Activated T-helper 1 cell treated with Interleukin-2 at 50 U/mL for 16 hours (primary cell): ENCODE results near the gene AREL1.
"Not testable (repeated sequence)": the region's sequence is repeated elsewhere in the genome, so short reads cannot be mapped to it uniquely, and the experiment has no call there.

ENCODE experiments used
- DNase-seq: peaks from one replicate; pipeline ENCODE4 v3.0.0-alpha.2; 2020; ENCODE audit warnings: low read depth

The AREL1 gene, protein sequence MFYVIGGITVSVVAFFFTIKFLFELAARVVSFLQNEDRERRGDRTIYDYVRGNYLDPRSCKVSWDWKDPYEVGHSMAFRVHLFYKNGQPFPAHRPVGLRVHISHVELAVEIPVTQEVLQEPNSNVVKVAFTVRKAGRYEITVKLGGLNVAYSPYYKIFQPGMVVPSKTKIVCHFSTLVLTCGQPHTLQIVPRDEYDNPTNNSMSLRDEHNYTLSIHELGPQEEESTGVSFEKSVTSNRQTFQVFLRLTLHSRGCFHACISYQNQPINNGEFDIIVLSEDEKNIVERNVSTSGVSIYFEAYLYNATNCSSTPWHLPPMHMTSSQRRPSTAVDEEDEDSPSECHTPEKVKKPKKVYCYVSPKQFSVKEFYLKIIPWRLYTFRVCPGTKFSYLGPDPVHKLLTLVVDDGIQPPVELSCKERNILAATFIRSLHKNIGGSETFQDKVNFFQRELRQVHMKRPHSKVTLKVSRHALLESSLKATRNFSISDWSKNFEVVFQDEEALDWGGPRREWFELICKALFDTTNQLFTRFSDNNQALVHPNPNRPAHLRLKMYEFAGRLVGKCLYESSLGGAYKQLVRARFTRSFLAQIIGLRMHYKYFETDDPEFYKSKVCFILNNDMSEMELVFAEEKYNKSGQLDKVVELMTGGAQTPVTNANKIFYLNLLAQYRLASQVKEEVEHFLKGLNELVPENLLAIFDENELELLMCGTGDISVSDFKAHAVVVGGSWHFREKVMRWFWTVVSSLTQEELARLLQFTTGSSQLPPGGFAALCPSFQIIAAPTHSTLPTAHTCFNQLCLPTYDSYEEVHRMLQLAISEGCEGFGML

DNA sequence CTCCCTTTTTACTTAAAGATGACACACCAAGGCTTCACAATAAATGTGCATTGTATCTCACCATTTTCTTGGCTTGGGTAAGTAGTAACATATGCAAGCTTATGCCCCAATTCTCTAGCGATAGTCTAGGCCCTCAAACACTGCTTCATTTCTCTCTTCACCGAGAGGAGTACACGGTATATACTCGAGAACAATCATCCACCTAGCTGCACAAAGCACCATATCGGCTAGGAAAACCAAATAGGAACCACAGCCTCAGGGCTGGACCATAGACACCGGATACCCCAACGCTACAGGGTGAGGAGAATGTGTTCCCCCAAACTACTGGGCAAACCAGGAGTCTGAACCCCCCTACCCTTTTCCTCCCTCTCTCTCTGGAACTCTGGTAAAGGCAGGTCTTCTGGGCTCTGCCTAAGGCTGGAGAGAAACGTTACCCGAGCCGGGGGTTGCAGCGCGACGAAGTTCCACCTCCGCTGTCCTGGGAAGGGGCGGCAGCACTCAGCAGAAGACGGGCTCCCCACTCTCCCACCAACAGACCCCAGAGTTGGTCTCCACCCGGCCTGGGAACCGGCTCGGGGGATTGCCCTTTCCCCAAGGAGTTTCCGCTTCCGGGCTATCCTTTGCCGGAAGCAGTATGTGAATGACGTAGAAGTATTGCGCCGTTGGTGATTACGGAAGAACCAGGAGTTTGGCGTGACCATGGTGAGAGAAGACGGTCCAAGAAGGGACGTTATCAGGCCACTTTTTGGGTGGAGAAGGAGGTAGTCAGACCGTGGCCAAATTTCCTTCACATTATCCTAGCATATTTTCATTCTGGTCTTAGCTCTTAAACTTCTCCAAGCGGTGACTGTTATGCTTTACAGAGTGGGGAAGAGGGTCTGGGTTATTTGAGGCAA lies at the start of gene AREL1, which contains the start of gene FCF1:
Gene AREL1 (minus strand): TSS at position 582 of the 896 bp plus-strand sequence. CDS start 27,465 bp downstream, outside the sequence.
Gene FCF1 (plus strand): TSS at position 646 of the 896 bp plus-strand sequence. CDS start 54 bp downstream, at position 700.
- peak; percentile 69 for DNase-seq

DNA sequence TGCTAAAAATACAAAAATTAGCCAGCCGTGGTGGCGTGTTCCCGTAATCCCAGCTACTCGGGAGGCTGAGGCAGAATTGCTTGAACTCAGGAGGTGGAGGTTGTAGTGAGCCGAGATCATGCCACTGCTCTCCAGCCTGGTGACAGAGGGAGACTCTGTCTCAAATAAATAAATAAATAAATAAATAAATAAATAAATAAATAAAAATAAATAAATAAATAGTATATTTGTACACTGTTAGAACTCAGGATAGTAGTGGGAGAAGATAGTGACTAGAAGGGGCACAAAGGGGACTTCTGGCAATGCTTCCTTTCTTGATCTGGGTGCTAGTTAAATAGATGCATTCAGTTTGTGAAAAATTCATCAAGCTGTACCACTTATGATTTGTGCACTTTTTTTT lies 45.6 kb upstream of the AREL1 start:
- DNase-seq: not testable (repeated sequence)

DNA sequence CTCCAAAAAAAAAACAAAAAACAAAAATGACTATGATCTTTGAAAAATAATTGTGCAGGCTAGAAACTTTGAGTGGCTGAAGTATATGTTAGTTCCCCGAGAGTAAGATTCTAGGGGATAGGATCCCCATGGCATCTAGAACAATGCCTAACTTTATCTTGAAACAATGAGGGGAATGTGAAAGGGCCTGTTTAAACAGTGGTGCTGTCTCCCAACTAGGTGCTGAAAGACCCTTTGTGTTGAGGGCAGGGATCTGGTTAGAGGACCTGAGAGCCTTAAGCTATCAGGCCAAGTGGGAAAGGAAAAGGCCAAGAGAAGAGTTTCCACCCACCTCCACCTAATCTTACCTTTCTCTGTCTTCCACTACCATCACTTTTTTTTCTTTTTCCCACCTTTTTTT lies 43.4 kb upstream of the AREL1 start:
- DNase-seq: no peak

DNA sequence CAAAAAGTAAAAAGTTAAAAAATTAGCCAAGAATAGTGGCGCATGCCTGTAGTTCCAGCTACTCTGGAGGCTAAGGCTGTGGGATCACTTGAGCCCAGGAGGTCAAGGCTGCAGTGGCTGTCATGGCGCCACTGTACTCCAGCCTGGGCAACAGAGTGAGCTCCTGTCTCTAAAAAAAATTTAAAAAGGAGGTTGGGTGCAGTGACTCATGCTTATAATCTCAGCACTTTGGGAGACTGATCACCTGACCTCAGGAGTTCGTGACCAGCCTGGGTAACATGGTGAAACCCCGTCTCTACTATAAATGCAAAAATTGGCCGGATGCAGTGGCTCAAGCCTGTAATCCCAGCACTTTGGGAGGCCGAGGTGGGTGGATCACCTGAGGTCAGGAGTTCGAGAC lies 42.0 kb upstream of the AREL1 start:
- no peak for DNase-seq

DNA sequence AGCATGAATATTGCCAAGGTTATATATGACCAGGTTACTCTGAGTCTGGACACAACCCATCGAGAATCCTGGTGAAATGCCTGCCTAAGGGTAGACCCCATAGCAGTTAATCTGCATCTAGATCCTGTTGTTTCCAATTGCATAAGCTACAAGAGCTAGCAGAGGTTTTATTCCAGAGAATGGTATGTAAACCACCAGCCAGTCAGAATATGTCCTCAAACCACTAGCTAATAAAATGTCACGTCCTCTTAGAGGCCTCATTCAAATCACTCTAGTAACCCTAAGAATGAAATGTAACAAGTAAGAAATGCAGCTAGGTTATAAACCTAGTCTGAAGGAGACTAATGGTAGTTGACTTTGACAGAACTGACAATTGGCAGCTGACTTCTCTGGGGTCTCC lies 41.3 kb upstream of the AREL1 start:
- no peak for DNase-seq

DNA sequence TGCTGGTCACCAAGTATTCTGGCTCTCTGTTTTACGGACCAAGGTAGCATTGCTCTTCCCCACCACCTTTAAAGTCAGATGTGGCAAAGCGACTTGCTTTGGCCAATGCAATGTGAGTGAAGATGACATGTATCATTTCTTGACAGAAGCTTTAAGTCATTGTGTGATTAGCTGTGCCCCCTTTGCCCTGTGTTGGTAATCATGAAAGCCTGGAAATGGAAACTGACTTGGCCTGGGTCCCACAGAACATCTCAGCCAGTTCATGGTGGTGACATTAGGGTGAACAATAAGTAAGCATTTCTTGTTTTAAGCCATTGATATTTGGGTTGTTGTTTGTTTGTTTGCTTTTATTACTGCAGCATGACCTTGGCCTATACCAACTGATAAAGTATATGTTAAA lies 34.4 kb upstream of the AREL1 start:
- no peak for DNase-seq

DNA sequence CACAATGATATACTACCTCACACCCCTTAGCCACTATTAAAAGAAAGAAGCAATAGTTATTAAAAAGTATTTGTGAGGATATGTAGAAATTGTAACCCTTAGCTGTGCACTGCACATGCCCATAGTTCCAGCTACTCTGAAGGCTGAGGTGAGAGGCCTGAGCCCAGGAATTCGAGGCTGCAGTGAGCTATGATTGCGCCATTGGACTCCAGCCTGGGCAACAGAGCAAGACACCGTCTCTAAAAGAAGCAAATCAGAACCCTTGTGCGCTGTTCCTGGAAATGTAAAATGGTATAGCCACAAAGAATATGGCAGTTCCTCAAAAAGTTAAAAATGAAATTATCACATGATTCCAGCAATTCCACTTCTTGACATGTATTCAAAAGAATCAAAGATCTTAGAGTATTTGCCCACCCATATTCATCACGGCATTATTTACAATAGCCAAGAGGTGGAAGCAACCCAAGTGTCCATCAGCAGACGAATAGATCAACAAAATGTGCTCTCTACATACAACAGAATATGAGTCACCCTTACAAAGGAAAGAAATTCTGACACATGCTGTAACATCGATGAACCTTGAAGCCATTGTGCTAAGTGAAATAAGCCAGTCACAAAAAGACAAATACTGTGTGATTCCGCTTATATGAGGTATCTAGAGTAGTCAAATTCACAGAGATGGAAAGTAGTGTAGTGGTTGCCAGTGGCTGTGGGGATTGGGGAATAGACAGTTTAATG lies 26.6 kb upstream of the AREL1 start:
- no peak for DNase-seq

DNA sequence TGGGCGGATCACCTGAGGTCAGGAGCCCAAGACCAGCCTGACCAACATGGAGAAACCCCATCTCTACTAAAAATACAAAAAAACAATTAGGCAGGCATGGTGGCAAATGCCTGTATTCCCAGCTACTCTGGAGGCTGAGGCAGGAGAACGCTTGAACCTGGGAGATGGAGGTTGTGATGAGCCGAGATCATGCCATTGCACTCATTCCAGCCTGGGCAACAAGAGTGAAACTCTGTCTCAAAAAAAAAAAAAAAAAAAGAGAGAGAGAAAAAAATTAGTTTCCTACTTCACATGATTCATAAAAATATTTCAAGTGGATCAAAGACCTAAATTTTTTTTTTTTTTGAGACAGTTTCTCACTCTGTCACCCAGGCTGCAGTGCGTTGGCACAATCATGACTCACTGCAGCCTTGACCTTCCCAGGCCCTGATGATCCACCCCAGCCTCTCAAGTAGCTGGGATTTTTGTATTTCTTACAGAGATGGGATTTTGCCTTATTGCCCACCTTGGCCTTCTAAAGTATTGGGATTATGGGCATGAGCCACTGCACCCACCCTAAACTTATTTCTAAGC lies 25.0 kb upstream of the AREL1 start:
- no peak for DNase-seq

DNA sequence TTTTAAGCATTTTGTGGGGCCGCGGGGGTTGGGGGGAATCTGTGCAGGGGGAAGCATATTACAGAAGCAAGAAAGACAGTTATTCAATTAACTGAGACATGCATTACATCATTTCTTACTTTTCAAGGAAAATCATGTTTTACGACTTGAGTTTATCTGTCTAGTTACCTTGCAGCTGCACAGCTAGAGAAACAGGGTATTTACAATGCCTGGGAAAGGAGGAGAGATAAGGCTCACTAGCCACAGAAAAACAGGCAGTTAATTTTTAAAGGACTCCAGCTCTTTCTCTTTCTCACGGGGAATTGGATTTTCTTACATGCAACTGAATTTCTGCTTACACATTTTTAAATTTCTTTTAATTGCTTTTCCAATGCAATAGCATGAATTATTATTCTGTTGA lies 22.2 kb upstream of the AREL1 start:
- no peak for DNase-seq

DNA sequence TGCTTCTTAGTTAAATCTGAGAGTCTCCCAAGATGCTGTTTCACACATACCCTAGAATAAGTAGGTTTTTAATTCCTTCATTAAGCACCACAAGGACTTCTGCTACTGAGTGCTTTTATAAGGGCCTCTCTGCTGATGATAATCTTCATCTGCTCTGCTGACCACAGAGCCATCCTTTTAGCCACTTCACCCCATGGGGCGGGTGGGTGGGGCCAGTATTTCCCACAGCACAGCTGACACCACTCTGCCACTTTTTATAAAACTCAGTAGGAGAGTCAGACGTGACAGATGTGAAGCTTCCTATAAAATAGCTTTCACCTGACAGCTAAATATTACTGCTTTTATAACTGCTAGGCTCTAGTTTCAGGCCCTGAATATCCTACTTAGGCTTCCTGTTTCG lies 20.3 kb upstream of the AREL1 start:
- DNase-seq: no peak

DNA sequence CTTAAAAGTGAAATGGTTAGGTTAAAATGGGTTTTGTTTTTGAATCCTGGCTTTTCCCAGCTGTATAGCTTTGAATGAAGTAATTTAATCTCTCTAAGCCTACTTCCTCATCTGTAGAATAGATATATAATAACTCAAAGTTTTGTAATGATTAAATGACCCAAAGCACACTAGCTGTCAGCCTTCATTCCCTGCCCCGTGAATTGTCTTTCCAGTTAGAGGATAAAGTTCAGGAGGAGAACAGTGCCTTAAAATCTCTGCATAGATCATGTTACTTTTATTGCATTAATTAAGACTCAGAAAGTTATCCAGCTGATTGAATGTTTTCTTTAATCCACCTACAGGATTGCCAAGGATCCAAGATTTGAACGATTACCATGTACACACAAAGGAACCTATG lies 19.5 kb upstream of the AREL1 start:
- no peak for DNase-seq

DNA sequence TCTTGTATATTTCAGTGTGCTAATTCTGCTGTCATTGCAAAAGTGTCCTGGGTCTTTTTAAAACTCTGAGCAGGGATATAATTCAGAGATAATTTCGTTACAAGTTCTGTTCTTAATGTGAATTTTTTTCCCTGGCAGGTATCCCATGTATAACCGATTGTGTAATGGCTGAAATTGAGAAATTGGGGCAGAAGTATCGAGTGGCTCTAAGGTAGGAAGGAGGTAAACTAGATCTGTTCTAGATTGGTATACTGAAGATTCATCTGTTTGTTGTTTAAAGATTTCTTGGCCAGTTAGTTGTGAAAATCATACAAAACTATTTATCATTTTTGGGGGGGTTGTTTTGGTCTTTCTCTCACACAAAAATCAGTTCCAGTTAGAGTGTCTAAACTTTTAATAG lies 10.3 kb upstream of the AREL1 start:
- no peak for DNase-seq

DNA sequence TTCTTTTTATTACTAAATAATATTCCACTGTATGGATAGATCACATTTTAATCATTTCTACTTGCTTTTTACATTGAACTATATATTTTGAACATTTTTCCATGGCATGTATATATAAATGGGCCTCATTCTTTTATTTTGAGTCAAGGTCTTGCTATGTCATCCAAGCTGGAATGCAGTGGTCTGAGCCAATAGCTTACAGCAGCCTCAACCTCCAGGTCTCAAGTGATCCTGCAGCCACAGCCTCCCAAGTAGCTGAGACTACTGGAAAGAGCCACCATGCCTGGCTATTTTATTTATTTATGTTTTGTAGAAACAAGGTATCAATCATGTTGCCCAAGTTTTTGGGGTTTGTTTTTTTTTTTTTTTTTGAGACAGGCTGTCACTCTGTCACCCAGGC lies 7.6 kb upstream of the AREL1 start:
- DNase-seq: no peak

DNA sequence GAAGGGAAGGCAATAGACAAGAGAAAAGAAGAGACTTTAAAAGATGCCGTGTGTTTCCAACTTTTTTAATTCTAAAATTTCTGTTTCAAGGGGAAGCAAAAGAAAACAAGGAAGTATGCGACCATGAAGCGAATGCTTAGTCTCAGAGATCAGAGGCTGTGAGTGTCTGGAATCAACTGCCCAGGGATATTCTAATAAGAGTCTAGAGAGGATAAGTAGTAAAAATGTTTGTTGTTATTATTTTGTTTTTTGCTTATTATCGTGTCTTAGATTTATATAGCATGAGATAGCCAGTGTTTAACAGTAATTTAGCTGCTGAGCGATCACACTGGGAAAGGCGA lies 485 bp upstream of the AREL1 start:
- no peak for DNase-seq

DNA sequence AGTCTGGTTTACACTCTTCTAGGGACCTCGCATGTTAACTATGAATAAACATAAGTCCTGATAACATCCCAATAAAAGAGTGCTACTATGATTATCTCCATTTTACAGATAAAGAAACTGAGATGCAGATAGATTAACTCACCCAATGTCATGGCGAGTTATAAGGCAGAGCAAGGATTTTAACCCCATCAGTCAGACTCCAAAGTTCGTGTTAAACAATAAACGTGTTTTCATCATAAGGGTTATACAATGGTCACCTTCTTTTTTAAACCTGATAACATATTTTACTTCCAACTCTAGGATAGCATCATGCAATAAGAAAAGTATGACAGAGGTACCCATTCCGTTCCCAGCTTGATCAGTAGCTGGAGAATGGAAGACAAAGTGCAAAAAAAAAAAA lies 1.2 kb downstream of the AREL1 start:
- DNase-seq: no peak

DNA sequence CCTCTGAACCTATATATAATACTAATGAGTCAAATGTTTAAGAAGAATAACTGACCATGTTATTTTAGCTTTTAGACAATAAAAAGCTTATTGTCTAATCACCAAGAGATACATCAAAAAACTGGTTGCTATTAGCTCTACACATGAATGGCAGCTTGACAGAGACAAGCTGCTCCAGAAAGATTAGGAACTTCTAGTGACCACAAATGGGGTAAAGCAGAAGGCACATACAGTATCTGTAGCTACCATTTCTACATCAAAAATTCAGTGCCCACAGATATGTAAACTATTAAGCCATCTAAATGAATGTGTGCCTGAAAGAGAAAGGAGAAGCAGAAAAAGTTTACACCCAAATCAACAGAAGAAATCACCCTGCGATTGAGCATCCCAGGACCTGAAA lies 2.4 kb downstream of the AREL1 start:
- DNase-seq: no peak

DNA sequence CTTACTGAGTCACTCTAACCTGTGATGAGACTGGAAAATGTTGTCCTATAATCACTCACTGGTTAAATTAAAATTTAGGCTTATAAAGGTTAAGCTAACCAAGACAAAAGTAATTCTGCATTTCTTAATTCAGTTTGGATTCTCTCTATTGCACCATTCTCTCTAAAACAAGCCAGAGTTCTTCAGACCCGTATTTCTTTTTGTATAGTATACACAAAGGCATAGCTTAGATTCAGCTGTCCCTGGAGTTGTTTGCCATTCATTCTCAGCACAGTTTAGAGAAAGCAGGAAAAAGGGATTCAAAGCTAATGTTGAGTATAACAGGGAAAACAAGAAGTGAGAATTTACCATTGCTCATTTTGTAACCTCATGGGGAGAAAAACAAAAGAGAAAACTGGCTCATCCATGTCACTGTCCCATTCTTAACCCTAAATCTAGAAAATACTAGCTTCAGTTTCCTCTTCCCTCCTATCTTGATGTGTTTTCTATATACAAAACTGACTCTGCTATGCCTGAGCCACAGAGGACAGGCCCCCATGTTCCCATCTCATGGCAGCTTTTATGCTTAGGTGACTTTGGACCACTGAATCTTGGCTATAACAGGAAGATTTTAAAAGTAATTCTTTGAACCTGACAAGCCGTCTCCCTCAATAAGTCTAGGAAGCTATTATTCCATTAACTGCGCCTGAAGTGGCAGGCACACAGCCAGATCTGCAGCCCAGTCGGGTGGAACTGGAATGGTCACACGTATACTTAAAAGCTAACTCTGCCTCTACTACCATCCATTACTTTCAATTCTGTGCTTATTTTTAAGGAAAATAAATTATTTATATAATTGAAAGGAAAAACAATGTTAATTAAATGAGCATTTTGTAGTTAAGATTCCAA lies 7.0 kb downstream of the AREL1 start:
- no peak for DNase-seq

DNA sequence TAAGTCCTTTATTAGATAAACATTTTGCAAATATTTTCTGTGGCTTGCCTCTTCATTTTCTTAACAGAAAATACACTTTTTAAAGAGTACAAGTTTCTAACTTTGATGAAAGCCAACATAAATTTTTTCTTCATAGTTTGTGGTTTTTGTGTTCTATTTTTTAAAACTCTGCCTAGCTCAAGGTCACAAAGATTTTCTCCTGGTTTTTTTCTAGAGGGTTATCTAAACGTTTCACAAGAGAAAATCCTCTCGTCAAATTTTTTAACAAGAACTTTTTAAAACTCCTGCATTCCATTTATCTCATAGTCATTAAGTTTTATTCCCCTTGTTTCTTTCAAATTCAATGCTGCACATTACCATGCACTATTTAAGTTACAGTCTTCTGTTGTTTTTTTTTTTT lies 8.2 kb downstream of the AREL1 start:
- no peak for DNase-seq

DNA sequence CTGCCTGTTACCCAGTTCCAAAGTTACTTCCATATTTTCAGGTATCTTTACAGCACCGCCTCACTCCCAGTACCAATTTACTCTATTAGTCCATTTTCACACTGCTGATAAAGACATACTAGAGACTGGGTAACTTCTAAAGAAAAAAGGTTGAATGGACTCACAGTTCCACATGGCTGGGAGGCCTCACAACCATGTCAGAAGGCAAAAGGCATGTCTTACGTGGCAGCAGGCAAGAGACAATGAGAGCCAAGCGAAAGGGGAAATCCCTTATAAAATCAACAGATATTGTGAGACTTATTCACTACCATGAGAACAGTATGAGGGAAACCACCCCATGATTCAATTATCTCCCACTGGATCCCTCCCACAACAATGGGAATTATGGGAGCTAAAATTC lies 9.8 kb downstream of the AREL1 start:
- DNase-seq: no peak

DNA sequence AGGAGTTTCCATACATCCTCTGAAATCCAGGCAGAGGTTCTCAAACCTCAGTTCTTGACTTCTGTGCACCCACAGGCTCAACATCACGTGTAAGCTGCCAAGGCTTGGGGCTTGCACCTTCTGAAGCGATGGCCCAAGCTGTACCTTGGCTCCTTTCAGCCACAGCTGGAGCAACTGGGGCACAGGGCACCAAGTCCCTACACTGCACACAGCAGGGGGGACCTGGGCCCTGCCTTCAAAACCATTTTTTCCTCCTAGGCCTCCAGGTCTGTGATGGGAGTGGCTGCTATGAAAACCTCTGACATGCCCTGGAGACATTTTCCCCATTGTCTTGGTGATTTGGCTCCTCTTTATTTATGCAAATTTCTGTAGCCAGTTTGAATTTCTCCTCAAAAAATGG lies 10.6 kb downstream of the AREL1 start:
- no peak for DNase-seq
